Mammary epithelial cell (primary cell): ENCODE data around the gene USP3.

Source experiments
- EZH2 ChIP-seq: IDR thresholded peaks from 2 replicates; pipeline ENCODE4 v1.6.1; 2012; ENCODE audit warnings: low read length, inconsistent platforms, borderline replicate concordance
- TF ChIP-seq, protein P1 (sequence below), 2 donors: IDR thresholded peaks in 1 of 2; conservative IDR thresholded peaks in 1 of 2; 2 replicates each; pipeline ENCODE4 v1.5.1; 2011 to 2012; ENCODE audit warnings: inconsistent platforms in 2 of 2, low read length in 2 of 2, mild to moderate bottlenecking in 2 of 2, control low read depth in 1 of 2, low read depth in 1 of 2; ENCODE audit not compliant: insufficient read depth in 1 of 2; ENCODE audit errors: extremely low read depth in 1 of 2

DNA sequence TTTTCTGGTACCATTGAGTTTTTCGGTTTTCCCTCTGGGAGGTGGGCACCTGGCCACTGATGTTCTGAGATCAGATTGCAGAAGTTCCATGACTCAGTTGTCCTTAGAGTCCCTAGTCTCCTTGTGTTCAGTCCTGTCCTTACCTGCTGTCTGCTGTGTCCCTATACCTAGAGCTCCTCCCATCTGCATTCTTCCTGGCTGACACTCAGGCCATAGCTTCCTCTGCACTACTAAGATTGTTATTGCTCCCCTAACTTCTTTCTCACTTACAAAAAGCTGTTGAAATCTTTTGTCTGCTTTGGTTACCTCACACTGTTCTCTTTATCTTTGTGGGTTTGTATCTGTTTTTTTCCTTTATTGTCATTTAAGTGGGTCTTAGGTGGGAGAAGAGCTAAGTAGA, 13.2 kb downstream of the USP3 start:
- TF ChIP-seq, protein P1, sequence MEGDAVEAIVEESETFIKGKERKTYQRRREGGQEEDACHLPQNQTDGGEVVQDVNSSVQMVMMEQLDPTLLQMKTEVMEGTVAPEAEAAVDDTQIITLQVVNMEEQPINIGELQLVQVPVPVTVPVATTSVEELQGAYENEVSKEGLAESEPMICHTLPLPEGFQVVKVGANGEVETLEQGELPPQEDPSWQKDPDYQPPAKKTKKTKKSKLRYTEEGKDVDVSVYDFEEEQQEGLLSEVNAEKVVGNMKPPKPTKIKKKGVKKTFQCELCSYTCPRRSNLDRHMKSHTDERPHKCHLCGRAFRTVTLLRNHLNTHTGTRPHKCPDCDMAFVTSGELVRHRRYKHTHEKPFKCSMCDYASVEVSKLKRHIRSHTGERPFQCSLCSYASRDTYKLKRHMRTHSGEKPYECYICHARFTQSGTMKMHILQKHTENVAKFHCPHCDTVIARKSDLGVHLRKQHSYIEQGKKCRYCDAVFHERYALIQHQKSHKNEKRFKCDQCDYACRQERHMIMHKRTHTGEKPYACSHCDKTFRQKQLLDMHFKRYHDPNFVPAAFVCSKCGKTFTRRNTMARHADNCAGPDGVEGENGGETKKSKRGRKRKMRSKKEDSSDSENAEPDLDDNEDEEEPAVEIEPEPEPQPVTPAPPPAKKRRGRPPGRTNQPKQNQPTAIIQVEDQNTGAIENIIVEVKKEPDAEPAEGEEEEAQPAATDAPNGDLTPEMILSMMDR (conservative IDR thresholded peaks at IDR 0.05 in 1 of 2, IDR thresholded peaks at IDR 0.05 in 1 of 2; ENCODE audit: extremely low read depth in 1 of 2, insufficient read depth in 1 of 2, low read depth in 1 of 2, low read length in 2 of 2), result no peak
- no peak for TF ChIP-seq EZH2
